ENCODE measurements around the gene AFF3. TPM values are rescaled to one million over a fixed set of nuclear protein-coding genes. Genes with fewer than 3 reads are reported as not detected.

The AFF3 gene
- total and polyA plus RNA-seq, 2 experiments from 2014 or later, result 7.3 to 7.8 TPM

DNA sequence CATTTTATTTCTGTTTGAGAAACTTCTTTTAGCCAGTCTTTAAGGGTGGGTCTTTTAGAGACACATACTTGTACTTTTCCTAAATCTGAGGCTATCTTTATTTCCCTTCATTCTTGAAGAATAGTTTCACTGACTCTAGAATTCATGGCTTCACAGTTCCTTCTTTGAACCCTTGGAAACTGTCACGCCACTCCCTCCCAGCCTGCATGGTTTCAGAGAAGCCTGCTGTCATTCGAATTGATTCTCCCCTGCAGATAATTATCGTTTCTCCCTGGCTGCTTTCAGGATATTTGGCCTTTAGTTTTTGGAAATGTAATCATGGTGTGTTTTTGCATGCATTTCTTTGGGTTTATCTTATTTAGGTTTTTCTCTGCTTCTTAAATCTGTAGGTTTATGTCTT, 580.6 kb downstream of the AFF3 start:
- no peak for TF ChIP-seq EZH2phosphoT487 (IDR thresholded peaks at IDR 0.05; ENCODE audit: low read depth, severe bottlenecking, unreplicated experiment)
- no peak overlapping the region for H3K4me3 ChIP-seq
- no peaks in the 10 kb centered on the region for H3K79me2 ChIP-seq
- no peaks in the 10 kb centered on the region for H3K36me3 ChIP-seq (replicated peaks; ENCODE audit: insufficient read depth, low read depth)
- no peaks in the 10 kb centered on the region for H3K9me3 ChIP-seq (ENCODE audit: low read depth)
- DNase-seq (ENCODE audit: low spot score), result no peak
- no peak overlapping the region for H2AFZ ChIP-seq
- peaks cover 8% of the 10 kb centered on the region for H3K4me1 ChIP-seq (ENCODE audit: insufficient read depth)
- WGBS (ENCODE audit: low lambda C conversion rate, missing lambda C conversion rate), result 72% methylated on average over 3 of the region's 3 CpGs
- H3K27me3 ChIP-seq, result no peaks in the 10 kb centered on the region
- H3K27ac ChIP-seq, result no peak overlapping the region
- no peak overlapping the region for H3K4me2 ChIP-seq
- no peaks in the 10 kb centered on the region for H4K20me1 ChIP-seq (ENCODE audit: insufficient read depth, poor library complexity, severe bottlenecking)
- H3K9me2 ChIP-seq (replicated peaks; ENCODE audit: insufficient read depth), result no peaks in the 10 kb centered on the region

- Histone ChIP-seq H2AFZ (no peak overlapping the region), H3K4me2 (no peak overlapping the region), H3K27me3 (peaks cover 14% of the 10 kb centered on the region), H3K4me1 (ENCODE audit: insufficient read depth) (peaks cover 8% of the 10 kb centered on the region), H3K4me3 (no peak overlapping the region), H3K79me2 (no peaks in the 10 kb centered on the region), H3K36me3 (replicated peaks; ENCODE audit: insufficient read depth, low read depth) (no peaks in the 10 kb centered on the region), H3K9me3 (ENCODE audit: low read depth) (no peaks in the 10 kb centered on the region), H3K9me2 (replicated peaks; ENCODE audit: insufficient read depth) (no peaks in the 10 kb centered on the region), H4K20me1 (ENCODE audit: insufficient read depth, poor library complexity, severe bottlenecking) (no peaks in the 10 kb centered on the region), H3K27ac (no peak overlapping the region)
- TF ChIP-seq, protein P1, sequence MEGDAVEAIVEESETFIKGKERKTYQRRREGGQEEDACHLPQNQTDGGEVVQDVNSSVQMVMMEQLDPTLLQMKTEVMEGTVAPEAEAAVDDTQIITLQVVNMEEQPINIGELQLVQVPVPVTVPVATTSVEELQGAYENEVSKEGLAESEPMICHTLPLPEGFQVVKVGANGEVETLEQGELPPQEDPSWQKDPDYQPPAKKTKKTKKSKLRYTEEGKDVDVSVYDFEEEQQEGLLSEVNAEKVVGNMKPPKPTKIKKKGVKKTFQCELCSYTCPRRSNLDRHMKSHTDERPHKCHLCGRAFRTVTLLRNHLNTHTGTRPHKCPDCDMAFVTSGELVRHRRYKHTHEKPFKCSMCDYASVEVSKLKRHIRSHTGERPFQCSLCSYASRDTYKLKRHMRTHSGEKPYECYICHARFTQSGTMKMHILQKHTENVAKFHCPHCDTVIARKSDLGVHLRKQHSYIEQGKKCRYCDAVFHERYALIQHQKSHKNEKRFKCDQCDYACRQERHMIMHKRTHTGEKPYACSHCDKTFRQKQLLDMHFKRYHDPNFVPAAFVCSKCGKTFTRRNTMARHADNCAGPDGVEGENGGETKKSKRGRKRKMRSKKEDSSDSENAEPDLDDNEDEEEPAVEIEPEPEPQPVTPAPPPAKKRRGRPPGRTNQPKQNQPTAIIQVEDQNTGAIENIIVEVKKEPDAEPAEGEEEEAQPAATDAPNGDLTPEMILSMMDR (IDR thresholded peaks at IDR 0.05; ENCODE audit: poor library complexity), result peak; percentile 99
- TF ChIP-seq EZH2phosphoT487 (IDR thresholded peaks at IDR 0.05; ENCODE audit: low read depth, severe bottlenecking, unreplicated experiment), result no peak
- 3% methylated on average over 17 of the region's 17 CpGs for WGBS (ENCODE audit: low lambda C conversion rate, missing lambda C conversion rate)
- peak; percentile 92 for DNase-seq (ENCODE audit: low spot score)
These were observed 583.2 kb downstream of the AFF3 start for GRCh38 chr2:99559075-99559662.

GRCh38 chr2:99555404-99555803, 587.0 kb downstream of the AFF3 start:
- no peak overlapping the region for H3K4me2 ChIP-seq
- no peak for TF ChIP-seq EZH2phosphoT487 (IDR thresholded peaks at IDR 0.05; ENCODE audit: low read depth, severe bottlenecking, unreplicated experiment)
- TF ChIP-seq EZH2 (IDR thresholded peaks at IDR 0.05; ENCODE audit: borderline replicate concordance), result no peak
- TF ChIP-seq, protein P1 (IDR thresholded peaks at IDR 0.05; ENCODE audit: poor library complexity), result no peak
- H3K9me2 ChIP-seq (replicated peaks; ENCODE audit: insufficient read depth), result no peaks in the 10 kb centered on the region
- H3K27ac ChIP-seq, result no peak overlapping the region
- no peak for DNase-seq (ENCODE audit: low spot score)
- WGBS (ENCODE audit: low lambda C conversion rate, missing lambda C conversion rate), result 84% methylated on average over 2 of the region's 2 CpGs
- H3K27me3 ChIP-seq, result peaks cover 14% of the 10 kb centered on the region
- no peak overlapping the region for H2AFZ ChIP-seq
- no peaks in the 10 kb centered on the region for H3K36me3 ChIP-seq (replicated peaks; ENCODE audit: insufficient read depth, low read depth)
- no peaks in the 10 kb centered on the region for H3K79me2 ChIP-seq
- H3K4me1 ChIP-seq (ENCODE audit: insufficient read depth), result peaks cover 2% of the 10 kb centered on the region
- no peaks in the 10 kb centered on the region for H4K20me1 ChIP-seq (ENCODE audit: insufficient read depth, poor library complexity, severe bottlenecking)
- H3K9me3 ChIP-seq (ENCODE audit: low read depth), result no peaks in the 10 kb centered on the region
- no peak overlapping the region for H3K4me3 ChIP-seq

DNA sequence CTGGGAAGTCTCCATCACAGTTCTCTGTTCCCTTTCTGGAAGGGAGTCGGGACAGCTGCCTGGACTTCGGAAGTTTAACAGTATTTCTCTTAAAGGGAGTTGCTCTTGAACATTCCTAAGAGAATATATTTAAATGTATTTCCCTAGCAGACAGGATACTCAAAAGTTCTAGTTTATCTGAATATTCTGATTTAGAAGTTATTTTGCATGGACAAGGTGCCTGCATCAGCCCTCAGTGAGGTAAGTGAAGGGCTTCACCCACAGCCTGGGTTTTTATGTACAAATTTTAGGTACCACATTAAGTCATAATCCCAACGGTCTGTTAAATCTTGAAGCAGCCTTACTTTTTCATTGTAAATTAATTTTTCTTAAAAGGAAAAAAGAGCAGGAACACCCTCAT, 587.5 kb downstream of the AFF3 start:
- H3K79me2 ChIP-seq, result no peaks in the 10 kb centered on the region
- H3K4me3 ChIP-seq, result no peak overlapping the region
- no peak for DNase-seq (ENCODE audit: low spot score)
- no peak overlapping the region for H3K4me2 ChIP-seq
- WGBS (ENCODE audit: low lambda C conversion rate, missing lambda C conversion rate), result 80% methylated on average over 3 of the region's 3 CpGs
- H3K9me2 ChIP-seq (replicated peaks; ENCODE audit: insufficient read depth), result no peaks in the 10 kb centered on the region
- H3K36me3 ChIP-seq (replicated peaks; ENCODE audit: insufficient read depth, low read depth), result no peaks in the 10 kb centered on the region
- no peak overlapping the region for H2AFZ ChIP-seq
- no peaks in the 10 kb centered on the region for H4K20me1 ChIP-seq (ENCODE audit: insufficient read depth, poor library complexity, severe bottlenecking)
- no peaks in the 10 kb centered on the region for H3K9me3 ChIP-seq (ENCODE audit: low read depth)
- H3K27me3 ChIP-seq, result peaks cover 14% of the 10 kb centered on the region
- TF ChIP-seq, protein P1 (IDR thresholded peaks at IDR 0.05; ENCODE audit: poor library complexity), result no peak
- TF ChIP-seq EZH2 (IDR thresholded peaks at IDR 0.05; ENCODE audit: borderline replicate concordance) (no peak), EZH2phosphoT487 (IDR thresholded peaks at IDR 0.05; ENCODE audit: low read depth, severe bottlenecking, unreplicated experiment) (no peak)
- H3K4me1 ChIP-seq (ENCODE audit: insufficient read depth), result peaks cover 2% of the 10 kb centered on the region
- no peak overlapping the region for H3K27ac ChIP-seq

Measured in hepatocyte (in vitro differentiated cells).